IMR-90 (cell line): ENCODE results near the gene RPP40.

Source experiments
- BHLHE40 ChIP-seq: fragments of 150-350 bp; IDR thresholded peaks from 2 replicates; pipeline ENCODE4 v1.6.1; 2016; ENCODE audit warnings: mild to moderate bottlenecking, low read depth, low read length
- CEBPB ChIP-seq: IDR thresholded peaks from 2 replicates; pipeline ENCODE4 v1.6.1; 2012; ENCODE audit warnings: low read depth, low read length, improper control_type of control experiment
- CTCF ChIP-seq: conservative IDR thresholded peaks from 2 replicates; pipeline ENCODE4 v1.5.1; 2012; ENCODE audit warnings: mild to moderate bottlenecking, low read depth, low read length, improper control_type of control experiment
- FOS ChIP-seq: fragments of 150-350 bp; IDR thresholded peaks from 2 replicates; pipeline ENCODE4 v1.6.1; 2016; ENCODE audit warnings: low read depth, low read length
- MAFK ChIP-seq: IDR thresholded peaks from 2 replicates; pipeline ENCODE4 v1.6.1; 2012; ENCODE audit warnings: low read depth, low read length, improper control_type of control experiment
- MAZ ChIP-seq: IDR thresholded peaks from 2 replicates; pipeline ENCODE4 v1.6.1; 2012; ENCODE audit warnings: low read depth, mild to moderate bottlenecking, low read length, improper control_type of control experiment, moderate library complexity, borderline replicate concordance
- MXI1 ChIP-seq: IDR thresholded peaks from 2 replicates; pipeline ENCODE4 v1.6.1; 2012; ENCODE audit warnings: low read depth, mild to moderate bottlenecking, low read length, moderate library complexity, borderline replicate concordance
- POLR2A ChIP-seq: IDR thresholded peaks from 2 replicates; pipeline ENCODE4 v1.6.1; 2012; ENCODE audit warnings: mild to moderate bottlenecking, low read depth, low read length
- RAD21 ChIP-seq: IDR thresholded peaks from 2 replicates; pipeline ENCODE4 v1.6.1; 2012; ENCODE audit warnings: low read length, improper control_type of control experiment
- RCOR1 ChIP-seq: IDR thresholded peaks from 2 replicates; pipeline ENCODE4 v1.6.1; 2012; ENCODE audit warnings: mild to moderate bottlenecking, low read length, improper control_type of control experiment; ENCODE audit not compliant: insufficient replicate concordance
- RFX5 ChIP-seq: IDR thresholded peaks from 2 replicates; pipeline ENCODE4 v1.8.0; 2012; ENCODE audit warnings: low read depth, mild to moderate bottlenecking, low read length, moderate library complexity
- SMC3 ChIP-seq: fragments of 150-350 bp; IDR thresholded peaks from 2 replicates; pipeline ENCODE4 v1.6.1; 2016; ENCODE audit warnings: low read depth, mild to moderate bottlenecking, antibody characterized with exemption, low read length, moderate library complexity
- TF ChIP-seq, protein P1 (sequence below): fragments of 150-350 bp; IDR thresholded peaks from 2 replicates; pipeline ENCODE4 v1.6.1; 2017; ENCODE audit warnings: mild to moderate bottlenecking, antibody characterized with exemption, low read length, low read depth
- TF ChIP-seq, protein P2 (sequence below): fragments of 150-350 bp; IDR thresholded peaks from 2 replicates; pipeline ENCODE4 v1.6.1; 2016; ENCODE audit warnings: low read depth, mild to moderate bottlenecking, low read length, moderate library complexity, borderline replicate concordance

GRCh38 chr6:4965562-4966389 lies 38.1 kb downstream of the RPP40 start:
- no peak for TF ChIP-seq CTCF
- no peak for TF ChIP-seq MAZ
- no peak for TF ChIP-seq BHLHE40
- TF ChIP-seq CEBPB: no peak
- TF ChIP-seq MAFK: no peak
- no peak for TF ChIP-seq RCOR1
- TF ChIP-seq RFX5: no peak
- no peak for TF ChIP-seq POLR2A
- TF ChIP-seq, protein P1, sequence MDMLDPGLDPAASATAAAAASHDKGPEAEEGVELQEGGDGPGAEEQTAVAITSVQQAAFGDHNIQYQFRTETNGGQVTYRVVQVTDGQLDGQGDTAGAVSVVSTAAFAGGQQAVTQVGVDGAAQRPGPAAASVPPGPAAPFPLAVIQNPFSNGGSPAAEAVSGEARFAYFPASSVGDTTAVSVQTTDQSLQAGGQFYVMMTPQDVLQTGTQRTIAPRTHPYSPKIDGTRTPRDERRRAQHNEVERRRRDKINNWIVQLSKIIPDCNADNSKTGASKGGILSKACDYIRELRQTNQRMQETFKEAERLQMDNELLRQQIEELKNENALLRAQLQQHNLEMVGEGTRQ: no peak
- TF ChIP-seq RAD21: no peak
- TF ChIP-seq SMC3: no peak
- no peak for TF ChIP-seq MXI1
- TF ChIP-seq FOS: no peak
- TF ChIP-seq, protein P2, sequence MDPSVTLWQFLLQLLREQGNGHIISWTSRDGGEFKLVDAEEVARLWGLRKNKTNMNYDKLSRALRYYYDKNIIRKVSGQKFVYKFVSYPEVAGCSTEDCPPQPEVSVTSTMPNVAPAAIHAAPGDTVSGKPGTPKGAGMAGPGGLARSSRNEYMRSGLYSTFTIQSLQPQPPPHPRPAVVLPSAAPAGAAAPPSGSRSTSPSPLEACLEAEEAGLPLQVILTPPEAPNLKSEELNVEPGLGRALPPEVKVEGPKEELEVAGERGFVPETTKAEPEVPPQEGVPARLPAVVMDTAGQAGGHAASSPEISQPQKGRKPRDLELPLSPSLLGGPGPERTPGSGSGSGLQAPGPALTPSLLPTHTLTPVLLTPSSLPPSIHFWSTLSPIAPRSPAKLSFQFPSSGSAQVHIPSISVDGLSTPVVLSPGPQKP: no peak
